Measurements from ENCODE around the gene ADAMTS14. TPM values are rescaled to one million over a fixed set of nuclear protein-coding genes. Genes with fewer than 3 reads are reported as not detected.
"Not testable (repeated sequence)": the region's sequence is repeated elsewhere in the genome, so short reads cannot be mapped to it uniquely, and the experiment has no call there.

Gene ADAMTS14
- total RNA-seq, 1 donor from 2014 or later: not detected

DNA sequence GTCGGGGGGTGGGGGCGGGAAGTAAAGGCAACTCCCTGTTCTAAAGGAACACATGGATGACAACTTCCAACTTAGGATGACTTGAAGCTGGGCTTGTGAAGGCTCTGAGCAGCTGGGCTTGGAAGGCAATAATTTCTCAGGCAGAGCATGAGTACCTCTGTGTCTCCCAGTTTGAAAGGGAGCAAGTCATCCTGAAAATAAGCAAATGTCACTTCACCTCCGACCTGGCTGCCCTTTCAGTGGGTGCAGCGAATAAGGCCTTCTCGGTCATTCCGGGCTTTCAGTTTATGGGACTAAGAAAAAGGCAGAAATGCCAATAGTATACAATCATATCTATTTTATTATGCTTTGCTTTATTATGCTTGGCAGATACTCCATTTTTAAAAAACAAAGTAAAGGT lies 15.3 kb upstream of the ADAMTS14 start:
- intact Hi-C loops (cut with micrococcal nuclease): no loop called here

DNA sequence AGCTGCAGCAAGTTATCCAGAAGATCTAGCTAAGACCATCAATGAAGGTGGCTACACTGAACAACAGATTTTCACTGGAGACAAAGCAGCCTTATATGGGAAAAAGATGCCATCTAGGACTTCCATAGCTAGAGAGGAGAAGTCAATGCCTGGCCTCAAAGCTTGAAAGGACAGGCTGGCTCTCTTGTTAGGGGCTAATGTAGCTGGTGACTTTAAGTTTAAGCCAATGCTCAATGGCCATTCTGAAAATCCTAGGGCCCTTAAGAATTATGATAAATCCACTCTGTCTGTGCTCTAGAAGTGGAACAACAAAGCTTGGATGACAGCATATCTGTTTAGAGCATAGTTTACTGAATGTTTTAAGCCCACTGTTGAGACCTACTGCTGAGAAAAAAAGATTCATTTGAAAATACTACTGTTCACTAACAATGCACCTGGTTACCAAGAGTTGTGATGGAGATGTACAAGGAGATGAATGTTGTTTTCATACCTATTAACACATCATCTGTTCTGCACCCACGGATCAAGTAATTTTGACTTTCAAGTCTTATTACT lies 13.6 kb upstream of the ADAMTS14 start:
- intact Hi-C loops (cut with micrococcal nuclease): no loop called here

DNA sequence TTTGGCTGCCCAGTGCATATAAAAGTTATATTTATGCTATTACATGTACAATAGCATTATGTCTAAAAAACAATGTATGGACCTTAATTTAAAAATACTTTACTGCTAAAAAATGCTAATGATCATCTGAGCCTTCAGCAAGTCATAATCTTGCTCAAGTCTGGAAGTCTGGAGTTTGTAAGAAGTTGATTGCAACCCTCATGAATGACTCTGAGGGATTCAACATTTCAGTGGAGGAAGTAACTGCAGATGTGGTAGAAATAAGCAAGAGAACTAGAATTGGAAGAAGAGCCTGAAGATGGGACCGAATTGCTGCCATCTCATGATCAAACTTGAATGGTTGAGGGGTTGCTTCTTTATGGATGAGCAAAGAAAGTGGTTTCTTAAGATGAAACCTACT lies 13.0 kb upstream of the ADAMTS14 start:
- intact Hi-C loops (cut with micrococcal nuclease): no loop called here

DNA sequence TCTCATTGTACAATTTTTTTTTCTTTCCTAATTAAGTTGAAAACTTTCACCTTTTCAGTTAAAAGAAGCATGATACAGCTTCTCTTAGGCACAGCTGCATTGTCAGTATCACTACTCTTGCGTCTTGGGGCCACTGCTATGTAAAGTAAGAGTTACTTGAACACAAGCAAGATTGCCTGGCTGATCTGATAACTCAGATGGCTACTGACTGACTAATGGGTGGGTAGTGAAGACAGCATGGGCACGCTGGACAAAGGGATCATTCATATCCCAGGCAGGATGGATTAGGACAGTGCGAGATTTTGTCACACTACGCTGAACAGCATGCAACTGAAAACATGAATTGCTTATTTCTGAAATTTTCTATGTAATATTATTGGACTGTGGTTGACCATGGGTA lies 11.6 kb upstream of the ADAMTS14 start:
- intact Hi-C loops (cut with micrococcal nuclease): no loop called here

DNA sequence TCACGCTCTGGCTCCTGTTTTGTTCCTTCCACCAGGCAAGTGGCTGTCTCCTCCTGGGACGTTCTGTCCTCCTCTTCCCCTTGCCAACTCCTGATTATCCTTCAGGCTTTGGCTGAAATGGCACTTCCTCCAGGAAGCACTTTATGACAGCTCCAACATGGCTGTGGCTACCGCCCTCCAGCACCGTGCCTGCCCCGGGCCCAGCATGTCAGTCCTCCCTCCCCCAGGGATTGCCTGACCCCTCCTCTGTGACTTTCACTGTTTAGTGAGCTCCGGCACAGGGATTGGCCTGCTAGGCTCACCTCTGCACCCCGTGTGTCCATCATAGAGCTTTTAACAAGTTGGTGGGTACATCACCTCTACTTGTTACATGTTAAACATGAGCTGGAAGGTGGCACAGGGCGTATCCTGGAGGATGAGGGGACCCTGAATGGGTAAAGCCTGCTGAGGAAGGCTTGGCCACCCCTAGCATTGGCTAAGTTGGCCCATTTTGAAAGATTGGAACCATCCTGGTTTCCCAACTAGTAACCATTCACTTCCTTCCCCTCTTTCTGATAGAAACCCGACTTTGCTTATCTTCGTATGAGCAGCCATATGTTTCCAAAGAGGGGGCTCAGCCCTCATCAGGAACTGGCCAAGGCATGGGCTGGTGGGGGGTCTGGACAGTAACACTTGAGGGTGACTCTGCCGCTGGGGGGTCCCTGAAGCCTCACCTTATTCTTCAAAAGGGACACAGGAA lies 10.5 kb upstream of the ADAMTS14 start:
- intact Hi-C loops (cut with micrococcal nuclease): no loop called here

DNA sequence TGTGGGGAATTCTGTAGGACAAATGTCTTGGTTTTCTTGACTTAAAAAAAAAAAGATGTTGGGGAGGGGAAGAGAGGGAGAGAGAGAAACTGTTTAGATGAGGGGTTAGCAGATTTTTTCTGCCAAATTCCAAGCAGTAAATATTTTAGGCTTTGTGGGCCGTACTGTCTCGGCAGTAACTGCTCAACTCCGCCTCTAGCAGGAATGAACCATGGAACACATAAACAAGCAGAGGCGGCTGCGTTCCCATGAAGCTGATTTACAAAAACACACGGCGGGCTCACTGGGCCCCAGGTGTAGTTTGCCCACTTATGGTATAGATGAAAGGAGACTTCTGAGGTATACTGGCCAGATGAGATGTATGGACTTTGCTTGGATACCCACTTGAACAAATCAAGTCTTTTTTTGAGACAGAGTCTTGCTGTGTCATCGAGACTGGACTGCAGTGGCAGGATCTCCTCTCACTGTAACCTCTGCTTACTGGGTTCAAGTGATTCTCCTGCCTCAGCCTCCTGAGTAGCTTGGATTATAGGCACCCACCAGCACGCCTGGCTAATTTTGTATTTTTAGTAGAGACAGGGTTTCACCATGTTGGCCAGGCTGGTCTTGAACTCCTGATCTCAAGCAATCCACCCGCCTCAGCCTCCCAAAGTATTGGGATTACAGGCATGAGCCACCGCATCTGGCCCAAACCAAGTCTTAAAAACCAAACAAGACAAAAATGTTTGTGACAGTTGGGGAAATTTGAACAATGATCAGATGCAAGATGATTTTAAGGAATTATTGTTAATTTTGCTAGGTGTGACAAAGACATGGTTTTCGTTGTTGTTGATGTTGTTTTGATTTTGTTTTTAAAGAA lies 9.7 kb upstream of the ADAMTS14 start:
- intact Hi-C loops (cut with micrococcal nuclease): no loop called here

DNA sequence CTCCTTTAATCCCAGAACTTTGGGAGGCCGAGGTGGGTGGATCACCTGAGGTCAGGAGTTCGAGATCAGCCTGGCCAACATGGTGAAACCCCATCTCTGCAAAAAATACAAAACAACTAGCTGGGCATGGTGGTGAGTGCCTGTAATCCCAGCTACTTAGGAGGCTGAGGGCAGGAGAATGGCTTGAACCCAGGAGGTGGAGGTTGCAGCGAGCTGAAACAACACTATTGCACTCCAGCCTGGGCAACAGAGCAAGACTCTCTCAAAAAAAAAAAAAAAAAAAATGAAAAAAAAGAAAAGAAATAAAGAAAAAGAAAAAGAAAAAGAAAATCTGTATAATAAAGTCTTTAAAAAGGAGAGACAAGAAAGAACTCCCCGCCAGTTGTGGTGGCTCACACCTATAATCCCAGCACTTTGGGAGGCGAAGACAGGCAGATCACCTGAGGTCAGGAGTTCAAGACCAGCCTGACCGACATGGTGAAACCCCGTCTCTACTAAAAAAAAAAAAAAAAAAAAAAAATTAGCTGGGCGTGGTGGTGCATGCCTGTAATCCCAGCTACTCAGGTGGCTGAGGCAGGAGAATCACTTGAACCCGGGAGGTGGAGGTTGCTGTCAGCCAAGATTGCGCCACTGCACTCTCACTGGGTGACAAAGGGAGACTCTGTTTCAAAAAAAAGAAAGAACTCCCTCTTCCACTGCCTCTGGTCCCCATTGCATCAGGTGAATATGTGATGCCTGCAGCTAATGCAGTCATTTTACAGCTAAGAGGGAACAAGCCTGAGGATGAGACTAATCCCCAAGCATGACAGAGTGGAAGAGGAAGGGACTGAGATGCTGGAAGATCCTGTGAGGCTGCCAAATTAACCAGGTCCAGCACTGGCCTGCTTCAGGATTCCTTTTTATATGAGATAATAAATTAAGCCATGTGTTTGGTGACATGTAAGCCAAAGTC lies 8.6 kb upstream of the ADAMTS14 start:
- intact Hi-C loops (cut with micrococcal nuclease): not testable (repeated sequence)

DNA sequence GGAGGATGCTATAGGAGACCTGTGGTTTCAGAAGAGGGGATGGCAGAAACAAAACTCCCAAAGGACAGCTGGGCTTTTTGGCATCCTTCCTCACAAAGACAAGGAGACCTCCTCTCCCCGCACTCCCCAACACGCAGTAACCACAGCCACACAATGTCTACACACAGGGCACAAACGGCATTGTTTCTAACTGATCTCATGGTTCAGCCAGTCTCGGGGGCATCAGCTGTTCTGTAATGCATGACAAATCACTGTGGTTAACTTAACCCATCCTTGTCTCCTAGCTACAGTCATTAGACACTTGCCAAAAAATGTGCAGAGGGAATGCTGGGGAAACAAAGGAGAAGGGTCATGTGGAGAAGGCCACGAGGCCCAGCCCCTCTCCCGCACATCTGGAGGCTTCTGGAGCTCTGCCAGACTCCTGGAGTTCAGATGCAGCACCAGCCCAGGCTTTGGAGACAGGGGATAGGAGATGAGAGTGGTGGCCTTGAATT lies 7.6 kb upstream of the ADAMTS14 start:
- intact Hi-C loops (cut with micrococcal nuclease): loop anchor here (5.0 kb wide), 1 partner anchor 107 kb away; no protein-coding TSS in a partner anchor

DNA sequence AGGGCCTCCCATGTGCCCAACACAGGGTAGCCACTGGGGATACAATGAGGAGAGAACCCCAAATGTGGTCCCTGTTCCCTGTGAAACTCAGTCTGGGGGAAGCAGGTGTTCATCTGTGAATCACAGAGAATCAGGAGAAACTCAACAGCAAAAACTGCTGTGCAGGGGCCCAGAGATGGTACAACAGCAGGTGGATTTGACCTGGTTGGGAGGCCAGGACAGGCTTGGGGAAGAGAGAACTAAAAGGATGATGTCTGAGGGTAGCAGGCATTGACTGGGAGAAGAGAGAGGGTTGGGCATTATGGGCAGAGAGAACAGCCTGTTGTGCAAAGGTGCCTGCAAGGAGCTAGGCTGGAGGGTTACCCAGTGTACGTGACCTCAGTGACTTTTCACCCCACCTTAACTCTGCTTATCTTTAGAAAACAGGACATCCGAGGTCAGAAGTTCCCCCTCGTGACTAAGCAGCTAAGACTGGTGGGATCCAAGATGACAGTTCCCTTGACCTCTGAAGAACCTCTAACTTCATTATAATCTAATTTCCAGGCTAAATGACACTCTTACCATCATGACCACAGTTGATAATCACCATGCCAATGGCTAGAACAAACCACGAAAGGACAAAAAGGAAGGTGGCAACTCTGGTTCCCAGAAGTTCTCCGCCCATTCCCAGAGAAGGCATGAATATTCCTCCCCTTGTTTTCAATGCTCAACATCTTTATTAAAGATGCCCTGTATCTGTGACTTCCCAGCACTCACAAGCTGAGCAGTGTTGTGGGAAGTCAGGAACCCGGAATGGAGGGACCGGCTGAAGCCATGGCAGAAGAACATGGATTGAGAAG lies 5.1 kb upstream of the ADAMTS14 start:
- intact Hi-C loops (cut with micrococcal nuclease): loop anchor here (5.0 kb wide), 1 partner anchor 110 kb away; no protein-coding TSS in a partner anchor

DNA sequence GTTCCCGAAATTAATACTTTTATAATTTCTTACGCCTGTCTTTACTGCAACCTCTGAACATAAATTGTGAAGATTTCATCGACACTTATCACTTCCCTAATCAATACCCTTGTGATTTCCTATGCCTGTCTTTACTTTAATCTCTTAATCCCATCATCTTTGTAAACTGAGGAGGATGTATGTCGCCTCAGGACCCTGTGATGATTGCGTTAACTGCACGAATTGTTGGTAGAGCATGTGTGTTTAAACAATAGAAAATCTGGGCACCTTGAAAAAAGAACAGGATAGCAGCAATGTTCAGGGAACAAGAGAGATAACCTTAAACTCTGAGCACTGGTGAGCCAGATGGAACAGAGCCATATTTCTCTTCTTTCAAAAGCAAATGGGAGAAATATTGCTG lies 4.5 kb upstream of the ADAMTS14 start:
- intact Hi-C loops (cut with micrococcal nuclease): loop anchor here (5.0 kb wide), 1 partner anchor 111 kb away; no protein-coding TSS in a partner anchor

DNA sequence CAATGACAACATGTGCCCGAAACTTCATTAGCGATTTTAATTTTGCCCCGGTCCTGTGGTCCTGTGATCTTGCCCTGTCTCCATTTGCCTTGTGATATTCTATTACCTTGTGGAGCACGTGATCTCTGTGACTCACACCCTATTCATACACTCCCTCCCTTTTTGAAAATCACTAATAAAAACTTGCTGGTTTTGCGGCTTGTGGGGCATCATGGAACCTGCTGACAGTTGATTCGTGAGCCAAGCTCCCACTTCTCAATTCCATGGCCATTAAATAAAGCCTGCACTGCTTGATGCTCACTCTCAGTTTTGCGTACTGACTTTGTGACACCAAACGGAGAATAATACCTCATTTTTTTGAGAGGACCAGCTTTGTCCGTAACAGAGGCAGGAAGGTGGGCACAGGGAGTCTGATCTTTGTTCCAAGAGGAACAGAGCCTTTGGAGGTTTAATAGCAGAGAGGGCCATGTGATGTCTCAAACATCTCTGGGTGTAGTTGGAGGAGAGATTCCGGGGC lies 3.8 kb upstream of the ADAMTS14 start:
- intact Hi-C loops (cut with micrococcal nuclease): loop anchor here (5.0 kb wide), 1 partner anchor 111 kb away; no protein-coding TSS in a partner anchor

DNA sequence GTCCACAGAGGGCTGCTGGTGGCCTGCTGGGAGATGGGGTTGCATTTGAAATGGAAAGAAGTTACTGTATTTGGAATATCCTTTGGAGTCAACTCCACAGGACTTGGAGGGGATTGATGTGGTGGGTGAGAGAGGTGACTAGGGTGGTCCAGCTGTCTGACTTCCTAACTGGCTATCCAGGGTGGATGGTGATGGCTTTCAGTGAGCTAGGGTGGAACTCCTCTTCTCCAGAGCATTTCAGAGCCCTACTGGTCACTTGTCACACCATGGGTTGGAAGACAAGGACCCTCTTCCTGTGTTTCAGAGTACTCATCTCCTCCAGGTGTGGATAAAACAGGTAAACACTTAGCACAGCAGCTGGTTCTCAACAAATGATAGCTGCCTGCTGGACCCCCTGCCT lies 3.3 kb upstream of the ADAMTS14 start:
- intact Hi-C loops (cut with micrococcal nuclease): loop anchor here (5.0 kb wide), 1 partner anchor 112 kb away; no protein-coding TSS in a partner anchor

DNA sequence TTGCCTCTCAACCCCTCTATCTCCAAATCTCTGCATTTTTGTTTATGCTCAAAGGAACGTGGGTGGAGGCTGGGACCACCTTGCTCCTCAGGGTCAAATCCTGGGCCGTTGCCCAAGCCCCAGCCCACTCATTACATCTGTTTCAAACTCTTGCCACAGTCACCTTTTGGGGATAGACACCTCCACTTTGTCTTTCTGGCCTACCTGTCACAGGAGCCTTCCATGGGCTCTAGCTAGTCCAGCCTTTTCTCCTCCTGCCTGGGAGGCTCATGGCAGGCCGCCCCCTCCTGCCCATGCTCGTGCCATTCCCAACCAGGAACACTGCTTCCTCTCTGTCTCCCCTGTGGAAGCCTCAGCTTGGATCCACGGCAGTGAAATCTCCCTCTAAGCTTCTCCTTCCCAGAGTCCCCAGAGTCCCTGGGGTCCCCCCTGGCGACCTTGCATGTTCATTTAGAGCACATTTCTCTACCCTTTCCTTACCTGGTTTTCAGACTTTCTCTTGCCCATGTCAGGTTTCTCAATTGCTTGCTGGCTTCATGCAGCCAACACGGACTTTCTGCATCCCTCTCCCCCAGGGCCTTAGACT lies 2.5 kb upstream of the ADAMTS14 start:
- intact Hi-C loops (cut with micrococcal nuclease): loop anchor here (5.0 kb wide), 1 partner anchor 113 kb away; no protein-coding TSS in a partner anchor

DNA sequence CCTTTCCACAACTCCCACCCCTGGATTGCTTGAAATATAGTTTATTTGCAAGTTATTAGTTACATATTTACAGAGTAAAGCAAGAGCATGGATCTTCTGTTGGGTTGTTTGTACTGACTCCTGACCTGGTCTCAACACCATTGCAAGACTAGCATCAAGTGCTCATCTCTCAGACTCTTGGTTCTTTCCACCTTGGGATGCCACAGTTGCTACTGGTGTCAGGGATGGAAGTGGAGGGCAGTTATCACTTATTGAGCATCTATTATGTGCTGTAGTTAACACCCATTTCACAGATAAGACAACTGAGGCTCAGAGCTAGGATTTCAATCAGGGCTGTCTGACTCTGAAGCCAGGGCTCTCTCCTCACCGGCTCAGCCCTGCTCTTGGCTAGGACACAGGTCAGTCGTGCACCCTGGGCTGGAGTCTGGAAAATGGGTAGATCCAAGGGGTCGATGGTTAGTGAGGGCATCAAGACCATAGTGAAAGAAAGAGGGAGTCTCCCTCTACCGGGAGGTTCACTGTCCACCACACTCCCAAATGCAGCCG lies 614 bp upstream of the ADAMTS14 start:
- intact Hi-C loops (cut with micrococcal nuclease): no loop called here

DNA sequence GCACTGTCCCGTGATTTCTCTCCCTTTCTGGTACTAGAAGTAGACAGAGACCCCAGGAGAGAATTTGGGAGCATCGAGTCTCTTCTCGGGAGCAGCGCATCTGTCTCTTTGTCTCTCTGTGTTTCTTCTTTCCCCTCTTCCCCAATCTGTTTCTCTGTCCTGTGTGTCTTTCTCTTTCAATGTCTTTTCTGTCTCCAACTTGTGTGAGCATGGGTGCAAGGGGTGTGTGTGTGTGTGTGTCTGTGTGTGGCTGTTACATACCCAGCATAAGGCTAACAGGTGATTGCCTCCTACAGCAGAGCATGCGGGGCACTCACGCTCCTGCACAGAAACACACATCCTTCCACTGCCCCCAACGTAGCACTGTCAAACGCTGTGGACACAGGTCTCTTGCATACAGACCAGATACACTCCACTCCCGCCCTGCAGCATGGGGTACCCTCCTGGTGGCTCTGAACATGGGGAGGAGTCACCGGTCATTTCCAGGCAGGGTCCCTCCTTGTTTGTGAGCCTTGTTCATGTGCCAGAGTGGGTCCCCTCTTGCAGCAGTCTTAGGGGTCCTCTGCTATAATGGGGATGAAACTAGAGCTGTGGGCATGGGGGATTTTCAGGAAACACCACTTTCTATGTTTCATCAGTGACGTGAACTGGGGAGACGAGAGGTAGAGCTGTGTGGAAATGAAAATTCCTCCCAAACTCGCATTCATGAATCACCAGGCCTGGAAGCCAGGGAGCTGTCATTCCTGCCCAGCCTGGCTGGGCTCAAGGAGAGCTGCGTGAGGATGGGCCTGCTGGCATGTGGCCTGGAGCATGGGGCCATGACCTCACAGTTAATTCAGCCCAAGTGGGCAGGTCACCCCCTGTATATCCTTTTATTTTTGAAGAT lies 980 bp downstream of the ADAMTS14 start:
- intact Hi-C loops (cut with micrococcal nuclease): no loop called here

DNA sequence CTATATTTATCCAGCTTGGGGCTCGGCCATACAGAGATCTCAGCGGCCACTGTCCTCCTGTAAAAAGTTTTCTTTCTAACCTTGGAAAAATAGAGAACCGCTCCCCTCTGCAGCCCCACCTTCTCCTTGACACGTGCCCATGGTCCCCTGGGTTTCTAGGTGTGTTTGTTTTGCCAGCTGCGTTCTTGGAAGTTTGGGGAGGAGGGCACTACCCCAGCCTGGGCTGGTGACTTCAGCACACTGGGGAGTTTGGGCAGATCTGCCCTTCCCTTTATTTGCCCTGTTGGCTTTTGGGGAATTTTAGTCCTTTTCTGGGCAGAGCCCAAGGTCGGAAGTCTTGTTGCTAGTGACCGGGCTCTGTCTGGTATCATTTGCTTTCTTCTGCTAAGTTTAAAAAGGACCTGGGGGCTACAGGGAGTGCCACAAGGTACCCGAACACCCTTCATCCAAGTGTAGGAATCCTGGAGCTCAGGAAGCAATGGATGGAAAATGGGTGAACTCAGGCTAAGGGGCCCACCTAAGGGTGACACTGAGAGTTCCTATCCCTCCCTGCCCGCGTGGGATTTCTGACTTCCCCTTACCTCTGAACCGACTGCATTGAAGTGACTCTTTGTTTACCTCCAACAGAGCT lies 1.7 kb downstream of the ADAMTS14 start:
- intact Hi-C loops (cut with micrococcal nuclease): no loop called here

All from T-helper 2 cell treated with Interferon-gamma antibody and Interleukin-4, amounts not matched to agents 100 ng/mL and 5 ng/mL, for 36 hours (primary cell).